Stimulated activated CD4-positive, alpha-beta T cell treated with anti-CD3 and anti-CD28 coated beads, Interleukin-2, amount 100 ng/mL, for 4 hours (primary cell): ENCODE results near the gene DOC2A.
"Not testable (repeated sequence)": the region's sequence is repeated elsewhere in the genome, so short reads cannot be mapped to it uniquely, and the experiment has no call there.

Source experiments
- DNase-seq: peaks from one replicate; pipeline ENCODE4 v3.0.0-alpha.2; 2020; ENCODE audit warnings: low read depth

DOC2A gene

DNA sequence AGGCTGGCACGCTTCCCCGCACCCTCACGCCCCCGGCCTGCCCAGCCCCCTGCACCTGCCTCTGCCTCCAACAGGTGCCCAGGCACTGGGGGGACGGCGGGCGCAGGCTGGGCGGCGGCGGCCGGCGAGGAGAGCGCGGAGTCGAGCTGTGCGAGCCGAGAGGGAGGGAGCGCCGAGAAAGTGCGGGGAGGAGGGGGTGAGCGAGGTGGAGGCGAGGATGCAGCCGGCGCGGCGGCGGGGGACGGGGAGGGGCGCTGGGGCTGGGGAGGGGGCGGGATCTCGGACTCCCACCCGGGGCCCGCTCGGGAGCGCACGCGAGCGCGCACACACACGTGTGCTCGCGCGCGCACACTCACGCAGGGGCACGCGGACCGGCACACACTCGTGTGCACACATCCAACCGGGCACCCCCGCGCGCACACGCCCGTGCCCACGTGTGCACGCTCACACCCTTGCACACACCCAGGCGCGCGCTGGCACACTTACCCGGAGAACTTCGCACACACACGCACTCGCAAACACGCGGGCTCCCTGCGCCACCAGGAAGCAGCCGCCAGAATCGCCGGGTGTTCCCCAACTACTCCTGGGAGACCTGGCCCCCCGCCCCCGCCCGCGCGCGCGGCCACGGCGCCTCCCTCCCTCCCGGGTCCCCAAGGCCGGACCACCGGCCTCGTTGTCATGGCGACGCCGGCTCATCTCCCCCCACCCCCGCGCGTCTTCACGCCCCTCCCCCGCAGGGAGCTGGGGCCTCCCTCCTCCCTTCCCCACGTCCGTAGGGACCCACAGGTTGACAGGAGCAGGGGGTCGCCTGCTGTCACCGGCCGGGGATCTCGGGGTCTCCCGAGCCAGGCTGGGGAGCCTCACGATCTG lies at the start of gene DOC2A:
TSS of gene DOC2A (minus strand) at position 184 of the 870 bp plus-strand sequence. CDS start 805 bp downstream, outside the sequence.
- no peak for DNase-seq

DNA sequence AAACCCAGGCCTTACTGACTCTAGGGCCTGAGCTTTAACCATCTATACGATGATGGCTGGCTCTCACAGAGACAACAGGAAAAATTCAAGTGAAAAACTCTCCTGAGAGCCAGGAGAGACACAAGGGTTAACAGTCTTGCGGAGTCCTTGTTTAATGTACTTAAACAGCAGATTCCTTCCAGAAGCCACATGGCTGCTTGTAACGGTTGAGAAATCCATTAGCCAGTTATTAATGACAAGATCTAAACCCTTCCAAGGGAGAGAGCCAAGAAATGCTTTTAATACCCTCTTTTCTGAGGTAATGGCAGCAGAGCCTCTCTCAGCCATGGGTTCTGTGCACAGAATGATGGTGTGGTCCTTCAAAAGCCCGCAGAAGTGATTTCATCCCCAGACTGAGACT lies 49.5 kb upstream of the DOC2A start:
- DNase-seq, result no peak

DNA sequence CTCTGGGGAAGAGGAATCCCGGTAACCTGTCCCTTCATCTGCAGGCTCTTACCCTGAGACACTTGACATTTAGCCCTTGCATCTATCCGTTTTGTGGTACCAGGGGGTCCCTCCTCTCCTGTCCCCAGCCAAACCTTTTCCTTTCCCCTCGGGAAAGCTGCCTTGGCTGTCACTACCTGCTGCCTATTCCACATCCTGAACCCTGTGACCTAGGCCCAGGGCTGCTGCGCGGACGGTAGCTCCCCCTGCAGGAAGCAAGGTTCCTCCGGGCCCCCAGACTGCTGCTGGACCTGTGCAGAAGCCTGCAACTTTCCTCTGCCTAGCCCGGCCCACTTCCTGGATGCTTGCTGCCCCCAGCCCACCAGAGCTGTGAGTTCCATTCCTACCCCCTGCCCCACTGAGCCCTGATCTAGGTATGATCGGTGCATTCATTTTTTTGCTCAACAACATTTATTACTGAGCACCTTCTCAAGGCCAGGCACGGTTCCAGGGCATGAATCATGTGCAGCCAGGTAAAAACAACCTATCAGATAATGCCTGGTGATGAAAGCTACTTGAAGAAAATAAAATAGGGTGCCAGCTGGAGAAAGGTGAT lies 44.2 kb upstream of the DOC2A start:
- no peak for DNase-seq

DNA sequence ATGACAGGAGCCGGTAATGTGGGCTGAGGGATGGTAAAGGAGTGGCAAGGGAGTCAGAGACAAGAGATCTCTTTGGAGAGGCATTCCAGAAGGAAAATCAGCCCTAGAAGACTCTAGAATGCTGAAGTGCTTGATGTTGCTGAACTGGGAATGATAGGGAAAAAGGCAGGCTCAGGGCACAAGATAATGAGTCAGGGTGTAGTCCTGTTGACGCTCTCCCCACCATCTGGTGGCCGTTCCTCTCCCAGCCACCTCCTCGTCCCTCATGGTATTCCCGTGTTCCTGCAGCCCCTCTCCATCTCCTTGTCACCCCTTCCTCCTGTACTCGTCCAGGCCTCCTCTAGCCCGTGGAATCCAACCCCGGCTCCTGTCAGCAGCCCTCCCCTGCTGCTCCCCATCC lies 43.6 kb upstream of the DOC2A start:
- DNase-seq, result no peak

DNA sequence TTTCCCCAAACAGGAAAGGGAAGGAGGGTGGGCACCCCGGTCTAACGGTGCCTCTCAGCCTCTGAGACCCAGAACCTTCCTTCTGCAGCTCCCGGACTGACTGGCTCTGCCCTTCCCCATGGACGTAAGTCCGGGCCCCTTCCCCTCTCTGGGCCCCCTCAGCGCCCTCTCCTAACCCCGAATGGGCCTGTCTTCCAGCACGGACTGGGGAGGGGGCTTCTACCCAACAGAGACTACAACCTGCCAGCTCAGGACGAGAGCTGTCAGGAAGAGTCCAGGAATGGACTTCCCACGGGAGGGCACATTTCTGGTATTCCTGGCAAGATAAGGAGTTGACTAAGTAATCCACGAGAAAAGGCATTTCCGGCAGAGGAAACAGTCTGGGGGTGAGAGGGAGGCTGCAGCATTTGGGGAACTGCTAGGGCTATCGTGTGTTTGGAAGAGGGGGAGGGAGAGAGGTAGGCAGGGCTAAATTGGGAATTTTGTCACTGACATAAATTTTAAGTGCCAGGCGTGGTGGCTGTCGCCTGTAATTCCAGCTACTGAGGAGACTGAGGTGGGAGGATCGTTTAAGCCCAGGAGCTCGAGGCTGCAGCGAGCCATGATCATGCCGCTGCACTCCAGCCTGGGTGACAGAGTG lies 42.7 kb upstream of the DOC2A start:
- no peak for DNase-seq

DNA sequence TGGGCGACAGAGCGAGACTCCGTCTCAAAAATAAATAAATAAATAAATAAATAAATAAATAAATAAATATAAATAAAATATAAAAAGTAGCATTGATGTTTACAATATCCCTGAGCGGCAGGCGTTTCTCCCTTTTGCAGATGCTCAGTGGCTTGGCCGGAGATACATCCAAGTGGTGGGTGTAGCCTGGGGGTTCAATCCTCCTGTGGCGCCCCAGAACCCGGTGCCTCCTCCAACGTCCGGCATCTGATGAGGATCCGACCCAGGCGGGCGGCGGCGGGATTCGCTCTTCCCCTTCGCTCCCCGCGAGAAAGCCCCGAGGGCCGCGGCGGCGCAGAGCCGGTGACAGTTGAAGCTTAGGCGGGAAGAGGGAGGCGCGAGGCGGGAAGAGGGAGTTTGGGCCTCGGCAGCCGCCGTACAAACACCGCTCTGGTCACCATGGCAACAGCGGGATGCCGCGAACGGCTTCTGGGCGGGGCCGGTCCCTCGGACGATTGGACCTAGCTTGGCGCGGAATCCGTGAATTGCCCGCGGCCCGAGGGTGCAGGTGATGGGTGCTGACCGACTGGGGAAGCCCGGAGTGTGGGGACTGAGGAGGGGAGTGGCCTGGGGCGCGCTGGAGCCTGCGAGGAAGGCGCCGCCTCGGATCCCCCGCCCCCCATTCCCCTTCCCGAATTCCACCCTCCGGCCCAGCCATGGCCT lies 42.0 kb upstream of the DOC2A start:
- peak; percentile 85 for DNase-seq

DNA sequence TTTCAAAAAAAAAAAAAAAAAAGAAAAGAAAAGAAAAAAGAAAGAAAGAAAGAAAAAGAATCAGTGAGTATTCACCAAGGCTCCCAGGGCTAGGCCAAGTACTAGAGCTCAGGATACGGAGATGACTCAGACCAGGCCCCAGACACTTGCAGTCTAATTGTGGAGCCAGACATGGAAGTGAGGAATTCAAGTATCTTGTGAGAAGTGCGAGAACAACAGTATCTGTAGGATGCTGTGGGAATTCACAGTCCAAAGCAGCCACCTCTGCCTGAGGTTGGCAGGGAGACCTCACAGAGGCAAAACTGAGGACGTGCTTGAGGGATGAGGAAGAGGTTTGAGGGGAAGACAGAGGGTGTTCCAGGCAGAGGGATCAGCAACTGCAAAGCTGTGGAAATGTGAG lies 40.7 kb upstream of the DOC2A start:
- no peak for DNase-seq

DNA sequence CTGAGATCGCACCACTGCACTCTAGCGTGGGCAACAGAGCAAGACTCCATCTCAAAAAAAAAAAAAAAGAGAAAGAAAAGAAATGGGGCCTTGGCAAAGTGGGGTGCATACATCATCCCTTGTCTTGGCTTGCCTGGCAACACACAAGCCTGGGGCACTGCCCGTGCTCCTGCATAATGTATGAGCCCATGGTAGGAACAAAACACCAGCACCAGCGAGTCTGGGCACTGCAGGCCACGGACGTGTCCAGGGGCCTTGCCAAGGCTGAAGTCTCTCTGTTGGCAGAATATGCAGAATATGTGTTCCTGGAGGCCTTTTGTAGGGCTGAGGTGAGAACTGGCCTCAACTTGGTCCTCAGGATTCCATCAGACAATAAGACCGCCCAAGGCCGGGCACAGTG lies 39.0 kb upstream of the DOC2A start:
- no peak for DNase-seq

DNA sequence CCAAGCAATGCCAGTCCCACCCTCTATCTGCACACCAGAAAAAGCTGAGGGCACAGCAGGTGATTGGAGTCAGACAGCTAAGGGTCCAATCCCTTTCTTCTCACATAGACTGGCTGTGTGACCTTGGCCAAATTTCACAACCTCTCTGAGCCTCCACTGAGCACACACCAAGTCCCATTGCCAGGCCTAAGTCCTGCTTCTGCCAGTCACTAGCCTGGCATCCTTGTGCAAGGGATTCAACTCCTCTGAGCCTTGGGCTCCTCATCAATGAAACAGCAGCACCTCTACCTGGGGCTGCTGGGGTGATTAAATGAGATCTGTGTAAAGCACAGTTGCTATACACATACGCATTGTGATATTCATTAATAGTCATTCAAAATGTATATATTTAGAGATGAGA lies 35.8 kb upstream of the DOC2A start:
- DNase-seq, result no peak

DNA sequence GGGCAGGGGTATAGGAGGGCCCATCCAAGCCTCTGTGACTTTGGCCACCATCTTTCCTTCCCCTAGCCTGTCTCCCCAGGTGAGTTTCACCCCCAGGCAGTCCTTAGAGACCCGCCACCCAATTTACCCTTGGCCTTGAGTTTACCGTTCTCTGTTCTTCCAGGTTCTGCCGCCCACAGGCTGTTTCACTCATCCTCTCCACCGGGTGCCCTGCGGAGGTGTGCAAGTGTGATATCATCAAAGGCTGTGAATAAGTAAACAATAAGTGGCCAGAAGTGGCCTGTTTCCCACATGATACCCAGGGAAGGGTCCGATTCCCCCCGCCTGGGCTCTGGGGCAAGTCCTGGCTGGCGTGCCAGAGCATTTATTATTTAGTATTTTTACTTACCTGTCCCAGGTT lies 35.4 kb upstream of the DOC2A start:
- DNase-seq, result no peak

DNA sequence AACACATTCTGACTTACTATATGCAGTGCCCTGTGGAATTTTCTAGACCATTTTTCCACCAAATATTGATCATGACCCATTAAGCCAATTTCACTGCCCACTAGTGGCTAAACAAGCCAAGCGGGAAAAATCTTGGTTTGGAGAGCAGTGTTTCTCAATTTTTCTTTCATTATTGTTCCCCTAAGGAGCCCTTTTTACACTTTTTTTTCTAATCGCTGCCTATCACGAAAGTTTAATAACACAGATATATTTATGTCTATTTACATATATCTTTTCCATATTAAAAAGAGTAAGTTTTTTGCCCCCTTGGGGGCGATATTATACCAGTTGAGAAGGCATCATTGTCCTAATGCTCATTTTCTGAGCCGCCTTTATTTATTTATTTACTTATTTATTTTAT lies 31.0 kb upstream of the DOC2A start:
- no peak for DNase-seq

DNA sequence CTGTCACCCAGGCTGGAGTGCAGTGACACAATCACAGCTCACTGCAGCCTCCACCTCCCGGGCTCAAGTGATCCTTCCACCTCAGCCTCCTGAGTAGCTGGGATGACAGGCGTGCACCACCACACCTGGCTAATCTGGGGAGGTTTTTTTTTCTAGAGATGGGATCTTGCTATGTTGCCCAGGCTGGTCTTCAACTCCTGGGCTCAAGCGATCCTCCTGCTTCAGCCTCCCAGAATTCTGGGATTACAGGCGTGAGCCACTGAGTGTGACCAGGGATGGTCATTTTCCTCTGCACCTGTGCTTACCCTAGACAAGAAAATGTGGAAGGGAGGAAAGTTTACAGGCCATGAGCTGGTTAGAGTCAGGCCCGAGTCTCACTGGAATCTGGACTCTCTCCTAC lies 29.9 kb upstream of the DOC2A start:
- not testable (repeated sequence) for DNase-seq

DNA sequence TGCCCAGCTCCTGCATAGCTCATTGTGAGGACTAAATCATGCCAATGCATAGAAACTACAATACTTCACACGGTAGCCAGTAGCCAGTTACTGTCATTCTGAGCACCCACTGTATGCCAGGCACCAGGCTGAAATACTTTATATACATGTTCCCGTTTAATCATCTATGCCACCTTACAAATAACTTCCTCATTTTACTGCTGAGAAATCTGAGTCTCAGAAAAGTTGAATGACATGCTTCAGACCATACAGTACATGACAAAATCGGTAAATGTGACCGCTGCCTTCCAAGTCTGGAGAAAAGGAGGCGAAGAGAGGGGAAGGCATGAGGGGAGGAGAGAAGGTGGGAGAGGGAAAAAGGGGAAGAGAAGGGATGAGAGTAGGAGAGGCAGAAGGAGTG lies 29.4 kb upstream of the DOC2A start:
- no peak for DNase-seq

DNA sequence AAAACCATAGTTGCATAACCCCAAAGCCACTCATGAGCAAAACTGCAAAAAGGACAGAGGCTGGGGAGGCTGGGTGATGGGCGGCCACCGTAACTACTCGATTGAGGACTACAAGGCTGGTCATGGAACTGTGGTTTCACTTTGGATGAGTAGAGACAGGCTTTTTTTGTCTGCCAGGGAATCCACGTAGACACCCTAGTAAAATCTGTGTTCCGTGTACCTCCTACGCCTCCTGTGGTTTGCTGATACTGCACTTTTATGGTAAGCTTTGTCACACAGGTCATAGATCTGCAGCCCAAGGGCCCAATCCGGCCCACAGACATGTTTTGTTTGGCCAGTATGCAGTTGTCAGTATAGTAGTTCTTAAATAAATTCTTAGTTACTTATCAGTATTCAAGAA lies 22.4 kb upstream of the DOC2A start:
- no peak for DNase-seq

DNA sequence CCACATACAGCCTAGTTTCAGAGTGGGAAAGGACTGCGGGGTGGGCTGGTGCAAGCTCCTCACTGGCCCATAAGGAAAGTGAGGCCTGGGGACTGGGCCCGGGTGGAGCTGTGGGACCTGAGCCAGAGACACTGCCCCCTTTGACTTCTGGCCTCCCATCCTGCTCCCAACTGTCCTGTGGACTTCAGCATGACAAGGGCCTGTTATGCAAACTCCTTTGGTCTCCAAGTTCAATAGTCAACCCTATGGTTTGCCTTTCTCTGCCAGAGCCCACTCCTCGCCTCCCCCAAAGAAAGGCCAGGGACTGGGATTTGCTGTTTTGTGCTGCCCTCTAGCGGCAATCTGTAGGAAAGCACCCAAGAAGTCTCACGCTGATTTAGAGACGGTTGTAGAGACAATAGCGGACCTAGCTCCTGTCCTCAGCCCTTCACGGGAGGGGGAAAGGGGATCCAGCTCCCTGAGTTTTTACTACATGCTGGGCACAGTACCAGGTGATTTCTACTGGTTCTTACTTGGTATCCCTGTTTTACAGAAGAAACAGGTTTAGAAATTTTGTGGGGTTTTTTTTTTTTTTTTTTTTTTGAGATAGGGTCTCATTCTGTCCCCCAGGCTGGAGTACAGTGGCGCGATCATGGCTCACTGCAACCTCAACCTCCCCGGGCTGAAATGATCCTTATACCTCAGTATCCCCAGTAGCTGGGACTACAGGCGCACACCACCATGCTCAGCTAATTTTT lies 21.4 kb upstream of the DOC2A start:
- peak; percentile 32 for DNase-seq

DNA sequence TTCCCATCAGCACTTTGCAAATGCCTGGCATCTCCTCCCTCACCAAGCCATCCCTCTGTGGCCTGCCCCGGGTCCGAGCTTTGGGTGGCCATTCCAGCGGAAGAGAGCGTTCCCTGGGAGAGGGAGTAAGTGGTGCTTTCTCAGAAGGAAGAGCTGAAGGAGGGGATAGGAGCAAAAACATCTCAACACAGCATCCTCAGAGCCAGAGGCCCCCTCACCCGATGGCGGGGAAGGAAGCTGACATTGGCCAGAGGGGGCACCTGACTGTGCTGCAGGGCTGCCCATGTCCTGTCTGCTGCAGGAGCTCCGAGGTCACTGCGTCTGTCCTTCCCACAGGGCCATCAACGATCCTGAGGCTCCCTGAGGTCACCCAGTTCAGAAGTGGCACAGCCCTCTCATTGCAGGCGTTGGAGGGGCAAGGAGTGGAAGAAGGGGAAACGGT lies 20.7 kb upstream of the DOC2A start:
- DNase-seq, result no peak

DNA sequence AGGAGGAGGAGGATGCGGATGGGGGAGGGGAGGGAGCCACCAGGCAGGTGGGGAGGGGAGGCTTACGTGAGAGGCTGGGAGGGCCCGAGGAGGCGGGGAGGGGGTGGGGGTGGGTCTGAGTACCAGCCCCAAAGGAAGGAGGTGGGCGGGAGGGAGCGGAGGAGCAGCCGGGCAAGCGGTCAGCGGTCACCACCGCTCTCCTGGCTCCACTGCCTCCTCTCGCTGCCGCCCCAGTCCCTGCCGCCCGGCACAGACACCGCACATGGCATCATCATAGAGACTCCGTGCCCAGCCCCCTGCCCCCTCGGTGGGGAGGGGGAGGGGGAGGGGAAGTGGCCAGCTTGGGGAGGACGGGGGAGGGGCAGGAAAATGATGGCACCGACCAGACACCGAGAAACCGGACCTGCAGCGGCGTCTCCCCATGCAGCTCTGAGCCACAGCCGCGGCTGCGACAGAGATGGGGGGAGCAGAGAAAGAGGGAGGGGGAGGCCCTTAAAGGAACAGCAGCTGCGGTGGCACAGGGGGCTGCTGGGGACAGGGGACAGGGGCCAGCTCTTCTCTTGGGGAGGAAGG lies 20.1 kb upstream of the DOC2A start, which contains the start of gene TLCD3B:
TSS of gene TLCD3B (minus strand) at position 431 of the 573 bp plus-strand sequence. CDS start 744 bp downstream, outside the sequence.
- DNase-seq, result no peak

DNA sequence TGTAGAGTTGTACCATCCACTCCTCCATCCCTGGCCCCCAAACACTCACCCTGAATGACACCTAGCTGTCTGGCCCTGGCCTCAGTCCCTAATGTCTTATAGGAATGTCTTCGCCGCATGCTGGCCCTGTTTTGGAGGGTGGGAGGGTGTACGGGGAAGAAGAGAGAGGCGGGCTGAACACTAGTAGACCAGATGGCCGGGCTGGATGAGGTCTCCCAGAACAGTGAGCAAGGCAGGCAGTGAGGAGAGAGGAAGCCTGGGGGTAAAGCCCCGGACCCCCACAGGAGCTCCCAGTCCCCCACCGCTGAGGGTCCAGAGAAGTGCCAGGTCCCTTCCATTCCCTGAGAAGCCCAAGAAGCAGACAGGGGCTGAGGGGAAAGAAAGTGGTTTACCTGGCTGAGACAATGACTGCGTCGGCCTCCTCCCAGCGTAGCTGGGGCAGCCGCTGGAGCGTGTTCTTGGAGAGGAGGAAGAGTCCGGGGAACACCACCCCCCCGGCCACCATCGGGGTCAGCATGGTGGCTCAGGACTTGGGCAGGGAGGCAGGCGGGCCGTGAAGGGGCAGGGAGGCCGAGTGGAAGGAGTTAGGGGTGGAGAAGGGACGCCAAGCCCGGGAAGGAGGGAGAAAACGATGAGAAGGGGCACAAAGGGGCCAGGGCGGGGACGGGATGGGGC lies 19.3 kb upstream of the DOC2A start:
- DNase-seq, result no peak

DNA sequence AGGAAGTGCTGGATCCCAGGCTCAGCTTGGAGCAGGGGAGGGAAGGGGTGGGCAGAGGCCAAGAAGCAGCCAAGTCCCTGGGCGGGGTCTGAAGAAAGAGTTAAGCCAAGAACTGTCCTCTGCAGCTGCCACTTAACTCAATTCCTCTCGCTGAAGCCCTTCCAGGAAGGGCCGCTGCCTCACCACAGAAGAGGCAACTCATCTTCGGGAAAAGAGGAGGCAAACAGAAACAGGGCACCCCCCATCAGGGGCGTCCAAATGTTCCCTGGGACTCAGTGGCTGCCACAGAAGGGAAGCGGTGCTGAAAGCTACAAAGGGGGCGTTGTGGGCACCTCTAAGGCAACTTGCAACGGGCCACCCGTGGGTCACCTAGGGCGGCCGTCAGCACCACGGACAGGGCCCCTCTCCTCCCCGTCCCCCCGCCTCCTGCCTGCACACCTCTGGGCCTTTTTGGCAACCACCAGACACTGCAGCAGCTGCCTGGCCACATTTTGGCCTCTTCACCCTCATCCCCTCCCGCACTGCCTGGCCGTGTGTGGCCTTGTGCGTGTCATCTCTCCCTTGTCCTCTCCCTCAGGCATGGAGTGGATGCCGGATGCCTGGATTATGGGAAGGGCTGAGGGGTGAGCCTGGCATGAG lies 17.7 kb upstream of the DOC2A start:
- no peak for DNase-seq
